Neural cell (in vitro differentiated cells): ENCODE measurements around the gene DHX40. TPM values are rescaled to one million over a fixed set of nuclear protein-coding genes. Genes with fewer than 3 reads are reported as not detected.

Experiments used
- H2AFZ ChIP-seq: fragments of 200-600, 300-800 bp; sonication (generic), shearing (Covaris generic); 2 replicates; pipeline ENCODE4 v1.6.0; 2014; ENCODE audit warnings: low read depth, mild to moderate bottlenecking, antibody characterized with exemption, low read length, moderate library complexity
- H3F3A ChIP-seq: fragments of 200-600 bp; shearing (Covaris generic); 2 replicates; pipeline ENCODE4 v1.6.1; 2016; ENCODE audit warnings: mild to moderate bottlenecking, moderate library complexity, mixed read lengths, antibody characterized with exemption, low read length; ENCODE audit not compliant: insufficient read depth, poor library complexity, severe bottlenecking
- H3K27ac ChIP-seq: fragments of 200-600, 300-800 bp; sonication (generic), shearing (Covaris generic); 2 replicates; pipeline ENCODE4 v1.5.1; 2014; ENCODE audit warnings: mild to moderate bottlenecking, low read length, moderate library complexity
- H3K27me3 ChIP-seq: fragments of 300-800, 200-600 bp; sonication (generic), shearing (Covaris generic); 2 replicates; pipeline ENCODE4 v1.6.0; 2014; ENCODE audit warnings: mild to moderate bottlenecking, low read depth, low read length, moderate library complexity; ENCODE audit not compliant: insufficient read depth
- H3K36me3 ChIP-seq: fragments of 300-800, 200-600 bp; sonication (generic), shearing (Covaris generic); 2 replicates; pipeline ENCODE4 v1.5.1; 2014; ENCODE audit warnings: mild to moderate bottlenecking, antibody characterized with exemption, low read length, moderate library complexity; ENCODE audit not compliant: insufficient read depth
- H3K4me2 ChIP-seq: fragments of 300-800, 200-600 bp; sonication (generic), shearing (Covaris generic); 2 replicates; pipeline ENCODE4 v1.6.0; 2014; ENCODE audit warnings: mild to moderate bottlenecking, low read length
- H3K4me3 ChIP-seq: fragments of 300-800, 200-600 bp; sonication (generic), shearing (Covaris generic); 2 replicates; pipeline ENCODE4 v1.5.1; 2014; ENCODE audit warnings: mild to moderate bottlenecking, low read length, moderate library complexity
- H3K79me2 ChIP-seq: fragments of 200-600 bp; shearing (Covaris generic); replicated peaks from 2 replicates; pipeline ENCODE4 v1.6.0; 2014; ENCODE audit warnings: mild to moderate bottlenecking, low read length, moderate library complexity; ENCODE audit not compliant: insufficient read depth
- H3K9ac ChIP-seq: fragments of 300-800, 200-600 bp; sonication (generic), shearing (Covaris generic); 2 replicates; pipeline ENCODE4 v1.6.1; 2016; ENCODE audit warnings: mild to moderate bottlenecking, low read length, mixed read lengths
- H3K9me2 ChIP-seq: fragments of 200-600 bp; shearing (Covaris generic); 2 replicates; pipeline ENCODE4 v1.6.1; 2016; ENCODE audit warnings: mild to moderate bottlenecking, low read length, mixed read lengths; ENCODE audit not compliant: insufficient read depth
- H3K9me3 ChIP-seq: fragments of 200-600, 300-800 bp; sonication (generic), shearing (Covaris generic); 2 replicates; pipeline ENCODE4 v1.6.1; 2016; ENCODE audit warnings: mild to moderate bottlenecking, mixed run types, low read length, moderate library complexity, mixed read lengths
- H4K20me1 ChIP-seq: fragments of 200-600 bp; shearing (Covaris generic); 2 replicates; pipeline ENCODE4 v1.6.1; 2016; ENCODE audit warnings: mild to moderate bottlenecking, mixed run types; ENCODE audit not compliant: insufficient read depth
- CTCF ChIP-seq: fragments of 450-650 bp; IDR thresholded peaks from 2 replicates; pipeline ENCODE4 v1.5.1; 2014; ENCODE audit warnings: antibody characterized with exemption, mild to moderate bottlenecking, moderate library complexity; ENCODE audit not compliant: poor library complexity, severe bottlenecking
- EP300 ChIP-seq: fragments of 450-650 bp; conservative IDR thresholded peaks from 2 replicates; pipeline ENCODE4 v1.6.1; 2014; ENCODE audit warnings: antibody characterized with exemption, mild to moderate bottlenecking, moderate library complexity; ENCODE audit not compliant: poor library complexity, severe bottlenecking
- EZH2 ChIP-seq: fragments of 200-600, 300-800 bp; shearing (Covaris generic), sonication (generic); IDR thresholded peaks from 2 replicates; pipeline ENCODE4 v1.6.1; 2014; ENCODE audit warnings: antibody characterized with exemption, low read length, borderline replicate concordance, mild to moderate bottlenecking; ENCODE audit not compliant: insufficient read depth, poor library complexity, severe bottlenecking
- MXI1 ChIP-seq: fragments of 450-650 bp; conservative IDR thresholded peaks from 2 replicates; pipeline ENCODE4 v1.6.1; 2014; ENCODE audit warnings: antibody characterized with exemption, mild to moderate bottlenecking; ENCODE audit not compliant: poor library complexity, severe bottlenecking
- POLR2AphosphoS5 ChIP-seq: IDR thresholded peaks from 2 replicates; pipeline ENCODE4 v1.6.1; 2012
- RAD21 ChIP-seq: fragments of 450-650 bp; conservative IDR thresholded peaks from 2 replicates; pipeline ENCODE4 v1.6.1; 2014; ENCODE audit warnings: antibody characterized with exemption, mild to moderate bottlenecking, moderate library complexity
- SMC3 ChIP-seq: fragments of 450-650 bp; conservative IDR thresholded peaks from 2 replicates; pipeline ENCODE4 v1.6.1; 2014; ENCODE audit warnings: antibody characterized with exemption, mild to moderate bottlenecking, moderate library complexity; ENCODE audit not compliant: poor library complexity
- TAF1 ChIP-seq: IDR thresholded peaks from 2 replicates; pipeline ENCODE4 v1.6.1; 2012; ENCODE audit warnings: low read depth
- polyA minus RNA-seq: library from RNA; depleted of rRNA, polyadenylated mRNA; stranded (reverse); fragments of >200 nt; gene quantifications from 2 replicates; pipeline ENCODE4 v1.2.3, GENCODE V29; 2014
- polyA plus RNA-seq: library from polyadenylated mRNA; depleted of rRNA; stranded (reverse); fragments of >200 nt; gene quantifications from 2 replicates; pipeline ENCODE4 v1.2.3, GENCODE V29; 2014
- TF ChIP-seq, protein P1 (sequence below): IDR thresholded peaks from 2 replicates; pipeline ENCODE4 v1.6.1; 2012; ENCODE audit warnings: borderline replicate concordance

The DHX40 gene, protein sequence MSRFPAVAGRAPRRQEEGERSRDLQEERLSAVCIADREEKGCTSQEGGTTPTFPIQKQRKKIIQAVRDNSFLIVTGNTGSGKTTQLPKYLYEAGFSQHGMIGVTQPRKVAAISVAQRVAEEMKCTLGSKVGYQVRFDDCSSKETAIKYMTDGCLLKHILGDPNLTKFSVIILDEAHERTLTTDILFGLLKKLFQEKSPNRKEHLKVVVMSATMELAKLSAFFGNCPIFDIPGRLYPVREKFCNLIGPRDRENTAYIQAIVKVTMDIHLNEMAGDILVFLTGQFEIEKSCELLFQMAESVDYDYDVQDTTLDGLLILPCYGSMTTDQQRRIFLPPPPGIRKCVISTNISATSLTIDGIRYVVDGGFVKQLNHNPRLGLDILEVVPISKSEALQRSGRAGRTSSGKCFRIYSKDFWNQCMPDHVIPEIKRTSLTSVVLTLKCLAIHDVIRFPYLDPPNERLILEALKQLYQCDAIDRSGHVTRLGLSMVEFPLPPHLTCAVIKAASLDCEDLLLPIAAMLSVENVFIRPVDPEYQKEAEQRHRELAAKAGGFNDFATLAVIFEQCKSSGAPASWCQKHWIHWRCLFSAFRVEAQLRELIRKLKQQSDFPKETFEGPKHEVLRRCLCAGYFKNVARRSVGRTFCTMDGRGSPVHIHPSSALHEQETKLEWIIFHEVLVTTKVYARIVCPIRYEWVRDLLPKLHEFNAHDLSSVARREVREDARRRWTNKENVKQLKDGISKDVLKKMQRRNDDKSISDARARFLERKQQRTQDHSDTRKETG
- polyA plus RNA-seq (113 and 130 TPM in 2 replicates), polyA minus RNA-seq (143 and 150 TPM in 2 replicates)

DNA sequence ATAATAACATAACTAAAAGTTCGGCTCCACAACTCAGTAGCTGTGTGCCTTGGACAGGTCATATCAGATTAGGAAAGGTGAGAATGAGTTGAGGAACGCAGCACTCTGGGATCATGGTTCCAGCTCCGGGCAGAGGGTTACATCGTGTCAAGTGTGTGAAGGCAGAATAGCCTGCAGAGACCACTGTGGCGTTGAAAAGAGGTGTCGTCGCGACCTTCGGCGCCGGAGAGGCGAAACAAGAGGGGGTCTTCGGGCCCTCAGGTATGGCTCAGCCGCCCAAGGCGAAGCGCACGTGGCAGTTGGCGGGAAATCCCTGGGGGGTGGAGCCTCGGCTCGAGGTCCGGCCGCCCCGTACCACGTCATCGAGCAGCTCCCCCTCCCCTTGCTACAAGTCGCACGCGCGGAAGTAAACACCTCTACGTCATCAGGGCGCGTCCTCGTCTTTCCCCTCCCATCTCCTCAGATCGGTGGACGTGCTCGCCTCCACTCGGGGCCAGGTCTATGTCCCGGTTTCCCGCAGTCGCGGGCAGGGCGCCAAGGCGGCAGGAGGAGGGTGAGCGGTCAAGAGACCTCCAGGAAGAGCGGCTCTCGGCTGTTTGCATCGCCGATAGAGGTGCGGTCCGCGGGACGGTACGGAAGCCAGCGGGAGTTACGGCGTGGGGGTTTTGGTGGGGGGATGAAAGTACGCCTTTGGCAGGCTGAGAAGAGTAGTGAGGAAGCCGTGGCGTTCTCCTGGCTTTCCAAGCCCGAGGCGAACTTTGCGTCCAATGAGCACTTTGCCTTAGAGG is at the start of gene DHX40:
Gene DHX40, plus strand, starts transcription at position 440 of the 788 bp plus-strand sequence. Its CDS starts 62 bp downstream, at position 502.
- no peaks in the 10 kb centered on the region for H3F3A ChIP-seq
- no peaks in the 10 kb centered on the region for H3K36me3 ChIP-seq
- TF ChIP-seq CTCF (peak; percentile 31), EP300 (peak; percentile 73), RAD21 (no peak), TAF1 (peak; percentile 75), EZH2 (no peak), MXI1 (peak; percentile 92), POLR2AphosphoS5 (peak; percentile 99), SMC3 (no peak)
- TF ChIP-seq, protein P1, sequence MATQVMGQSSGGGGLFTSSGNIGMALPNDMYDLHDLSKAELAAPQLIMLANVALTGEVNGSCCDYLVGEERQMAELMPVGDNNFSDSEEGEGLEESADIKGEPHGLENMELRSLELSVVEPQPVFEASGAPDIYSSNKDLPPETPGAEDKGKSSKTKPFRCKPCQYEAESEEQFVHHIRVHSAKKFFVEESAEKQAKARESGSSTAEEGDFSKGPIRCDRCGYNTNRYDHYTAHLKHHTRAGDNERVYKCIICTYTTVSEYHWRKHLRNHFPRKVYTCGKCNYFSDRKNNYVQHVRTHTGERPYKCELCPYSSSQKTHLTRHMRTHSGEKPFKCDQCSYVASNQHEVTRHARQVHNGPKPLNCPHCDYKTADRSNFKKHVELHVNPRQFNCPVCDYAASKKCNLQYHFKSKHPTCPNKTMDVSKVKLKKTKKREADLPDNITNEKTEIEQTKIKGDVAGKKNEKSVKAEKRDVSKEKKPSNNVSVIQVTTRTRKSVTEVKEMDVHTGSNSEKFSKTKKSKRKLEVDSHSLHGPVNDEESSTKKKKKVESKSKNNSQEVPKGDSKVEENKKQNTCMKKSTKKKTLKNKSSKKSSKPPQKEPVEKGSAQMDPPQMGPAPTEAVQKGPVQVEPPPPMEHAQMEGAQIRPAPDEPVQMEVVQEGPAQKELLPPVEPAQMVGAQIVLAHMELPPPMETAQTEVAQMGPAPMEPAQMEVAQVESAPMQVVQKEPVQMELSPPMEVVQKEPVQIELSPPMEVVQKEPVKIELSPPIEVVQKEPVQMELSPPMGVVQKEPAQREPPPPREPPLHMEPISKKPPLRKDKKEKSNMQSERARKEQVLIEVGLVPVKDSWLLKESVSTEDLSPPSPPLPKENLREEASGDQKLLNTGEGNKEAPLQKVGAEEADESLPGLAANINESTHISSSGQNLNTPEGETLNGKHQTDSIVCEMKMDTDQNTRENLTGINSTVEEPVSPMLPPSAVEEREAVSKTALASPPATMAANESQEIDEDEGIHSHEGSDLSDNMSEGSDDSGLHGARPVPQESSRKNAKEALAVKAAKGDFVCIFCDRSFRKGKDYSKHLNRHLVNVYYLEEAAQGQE: peak; percentile 88
- peaks cover 23% of the 10 kb centered on the region for H3K79me2 ChIP-seq
- peak within 1 kb of the TSS; percentile 89 for H3K4me2 ChIP-seq
- peak within 1 kb of the TSS; percentile 95 for H3K9ac ChIP-seq
- no peaks in the 10 kb centered on the region for H3K9me2 ChIP-seq
- H4K20me1 ChIP-seq: no peaks in the 10 kb centered on the region
- H3K27ac ChIP-seq: peak within 1 kb of the TSS; percentile 96
- peak within 1 kb of the TSS; percentile 95 for H2AFZ ChIP-seq
- no peaks in the 10 kb centered on the region for H3K27me3 ChIP-seq
- H3K4me3 ChIP-seq: peak within 1 kb of the TSS; percentile 87
- H3K9me3 ChIP-seq: no peaks in the 10 kb centered on the region

DNA sequence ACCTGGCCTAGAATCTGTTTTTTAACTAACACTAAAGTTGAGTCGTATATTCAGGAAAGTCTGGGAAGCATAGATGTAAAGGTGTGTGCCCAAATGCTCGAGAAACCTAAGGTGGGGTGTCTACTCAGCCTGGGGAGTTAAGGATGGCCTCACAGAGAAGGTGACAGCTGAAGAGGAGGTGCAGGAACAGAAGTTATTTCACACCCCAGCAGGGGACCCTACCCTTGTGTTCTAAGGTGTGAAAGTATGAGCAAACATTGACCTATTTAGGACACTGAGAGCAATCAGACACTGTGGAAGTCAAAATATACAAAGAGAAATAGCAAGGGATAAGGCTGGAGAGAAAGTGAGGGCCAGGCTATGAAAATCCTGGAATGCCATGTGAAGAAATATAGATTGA is 49.0 kb upstream of the DHX40 start:
- H2AFZ ChIP-seq: no peak overlapping the region
- no peak overlapping the region for H3K4me3 ChIP-seq
- H3K79me2 ChIP-seq: no peaks in the 10 kb centered on the region
- no peaks in the 10 kb centered on the region for H3F3A ChIP-seq
- no peak overlapping the region for H3K4me2 ChIP-seq
- no peaks in the 10 kb centered on the region for H3K9me2 ChIP-seq
- no peaks in the 10 kb centered on the region for H3K27me3 ChIP-seq
- H3K36me3 ChIP-seq: no peaks in the 10 kb centered on the region
- H3K9me3 ChIP-seq: no peaks in the 10 kb centered on the region
- no peak overlapping the region for H3K9ac ChIP-seq
- no peaks in the 10 kb centered on the region for H4K20me1 ChIP-seq
- no peak for TF ChIP-seq EP300
- TF ChIP-seq TAF1: no peak
- no peak for TF ChIP-seq SMC3
- TF ChIP-seq MXI1: no peak
- TF ChIP-seq RAD21: no peak
- TF ChIP-seq CTCF: no peak
- H3K27ac ChIP-seq: no peak overlapping the region
